G401.6 (cell line): ENCODE results near the gene MPHOSPH10.
"Not testable (repeated sequence)": the region's sequence is repeated elsewhere in the genome, so short reads cannot be mapped to it uniquely, and the experiment has no call there.

Experiments
- FAIRE-seq: peaks from 2 replicates; lab custom pipeline; 2012; peaks lifted over from hg19 to GRCh38; lab: Jason Lieb, UNC

The MPHOSPH10 gene

GRCh38 chr2:71125506-71126294, 4.7 kb upstream of the MPHOSPH10 start:
- FAIRE-seq = no peak

GRCh38 chr2:71126957-71127356, 3.5 kb upstream of the MPHOSPH10 start:
- FAIRE-seq = no peak

GRCh38 chr2:71129114-71129901, 1.1 kb upstream of the MPHOSPH10 start:
- no peak for FAIRE-seq

GRCh38 chr2:71129902-71130151, 607 bp upstream of the MPHOSPH10 start:
- FAIRE-seq = no peak

- no peak for FAIRE-seq
Observed at GRCh38 chr2:71130905-71131244, 441 bp downstream of the MPHOSPH10 start.

GRCh38 chr2:71131387-71132166, 1.1 kb downstream of the MPHOSPH10 start:
- FAIRE-seq = not testable (repeated sequence)

GRCh38 chr2:71133603-71134002, 3.2 kb downstream of the MPHOSPH10 start:
- no peak for FAIRE-seq

GRCh38 chr2:71136174-71136573, 5.7 kb downstream of the MPHOSPH10 start:
- FAIRE-seq = no peak

GRCh38 chr2:71143782-71144181, 13.3 kb downstream of the MPHOSPH10 start:
- FAIRE-seq = no peak

- FAIRE-seq = no peak
Observed at GRCh38 chr2:71148506-71149063, 18.2 kb downstream of the MPHOSPH10 start.

- no peak for FAIRE-seq
Observed at GRCh38 chr2:71150082-71150816, 19.8 kb downstream of the MPHOSPH10 start.

GRCh38 chr2:71151620-71152019, 21.2 kb downstream of the MPHOSPH10 start:
- no peak for FAIRE-seq

GRCh38 chr2:71153585-71154224, 23.3 kb downstream of the MPHOSPH10 start:
- no peak for FAIRE-seq

GRCh38 chr2:71154279-71154678, 23.8 kb downstream of the MPHOSPH10 start:
- FAIRE-seq = no peak

- no peak for FAIRE-seq
Observed at GRCh38 chr2:71154798-71155197, 24.4 kb downstream of the MPHOSPH10 start.

GRCh38 chr2:71155846-71156245, 25.4 kb downstream of the MPHOSPH10 start:
- no peak for FAIRE-seq

- FAIRE-seq = no peak
Observed at GRCh38 chr2:71156573-71156972, 26.1 kb downstream of the MPHOSPH10 start.

GRCh38 chr2:71157124-71157793, 26.8 kb downstream of the MPHOSPH10 start:
- FAIRE-seq = no peak

GRCh38 chr2:71166812-71167211, 36.4 kb downstream of the MPHOSPH10 start:
- no peak for FAIRE-seq

GRCh38 chr2:71173096-71173495, 42.7 kb downstream of the MPHOSPH10 start:
- FAIRE-seq = no peak

- FAIRE-seq = no peak
Observed at GRCh38 chr2:71174207-71174606, 43.8 kb downstream of the MPHOSPH10 start.
